ENCODE data around the gene CFAP91. TPM values are rescaled to one million over a fixed set of nuclear protein-coding genes. Genes with fewer than 3 reads are reported as not detected.

CFAP91 gene
- 13.5 TPM for total RNA-seq

GRCh38 chr3:119702530-119703527, at the start of gene CFAP91:
Gene CFAP91, plus strand, starts transcription at chr3:119703022. Its CDS starts 77 bp downstream, at chr3:119703099.

GRCh38 chr3:119660474-119661440, 42.1 kb upstream of the CFAP91 start, which contains the start of gene POPDC2:
Gene POPDC2, minus strand, starts transcription at chr3:119660589. Its CDS starts 166 bp downstream, at chr3:119660423.

GRCh38 chr3:119676771-119677640, 25.8 kb upstream of the CFAP91 start, which contains the start of gene COX17:
Gene COX17, minus strand, starts transcription at chr3:119677406. Its CDS starts 96 bp downstream, at chr3:119677310.

Other genes starting within 250 kb of the CFAP91 start
- 36.0 TPM for gene TMEM39A, start 239.4 kb upstream of the CFAP91 start, total RNA-seq
- gene POGLUT1, start 234.1 kb upstream of the CFAP91 start, total RNA-seq, result 31.9 TPM
- gene TIMMDC1, start 204.5 kb upstream of the CFAP91 start, total RNA-seq, result 30.0 TPM
- gene CD80, start 143.4 kb upstream of the CFAP91 start, total RNA-seq, result not detected
- gene ADPRH, start 123.5 kb upstream of the CFAP91 start, total RNA-seq, result 1.3 TPM
- gene PLA1A, start 105.1 kb upstream of the CFAP91 start, total RNA-seq, result 0.31 TPM
- 2.5 TPM for gene POPDC2, start 42.4 kb upstream of the CFAP91 start, total RNA-seq
- 16.0 TPM for gene COX17, start 25.6 kb upstream of the CFAP91 start, total RNA-seq
- gene NR1I2, start 79.1 kb downstream of the CFAP91 start, total RNA-seq, result 0.63 TPM

All from parietal lobe (tissue), 1 donor.